ENCODE results near the gene SPINT3.

DNA sequence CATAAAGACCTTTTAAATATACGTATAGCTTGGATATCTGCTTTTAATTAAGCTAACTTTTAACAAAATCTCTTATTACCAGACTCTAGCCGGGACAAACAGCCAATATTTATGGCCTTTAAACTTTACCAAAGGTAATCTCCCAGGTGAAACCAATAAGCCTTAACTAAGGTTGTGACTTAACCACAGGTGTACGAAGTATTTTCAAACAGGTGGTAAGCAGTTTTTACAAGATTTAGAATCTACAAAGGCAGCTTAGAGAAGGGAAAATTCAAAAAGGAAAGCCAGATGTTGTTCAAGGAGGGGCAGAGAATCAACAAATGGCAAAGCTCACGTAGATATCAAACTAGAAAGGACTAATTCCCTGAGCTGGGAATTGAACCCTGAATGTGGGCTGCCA lies 30.0 kb downstream of the SPINT3 start:
- TF ChIP-seq, protein P1, sequence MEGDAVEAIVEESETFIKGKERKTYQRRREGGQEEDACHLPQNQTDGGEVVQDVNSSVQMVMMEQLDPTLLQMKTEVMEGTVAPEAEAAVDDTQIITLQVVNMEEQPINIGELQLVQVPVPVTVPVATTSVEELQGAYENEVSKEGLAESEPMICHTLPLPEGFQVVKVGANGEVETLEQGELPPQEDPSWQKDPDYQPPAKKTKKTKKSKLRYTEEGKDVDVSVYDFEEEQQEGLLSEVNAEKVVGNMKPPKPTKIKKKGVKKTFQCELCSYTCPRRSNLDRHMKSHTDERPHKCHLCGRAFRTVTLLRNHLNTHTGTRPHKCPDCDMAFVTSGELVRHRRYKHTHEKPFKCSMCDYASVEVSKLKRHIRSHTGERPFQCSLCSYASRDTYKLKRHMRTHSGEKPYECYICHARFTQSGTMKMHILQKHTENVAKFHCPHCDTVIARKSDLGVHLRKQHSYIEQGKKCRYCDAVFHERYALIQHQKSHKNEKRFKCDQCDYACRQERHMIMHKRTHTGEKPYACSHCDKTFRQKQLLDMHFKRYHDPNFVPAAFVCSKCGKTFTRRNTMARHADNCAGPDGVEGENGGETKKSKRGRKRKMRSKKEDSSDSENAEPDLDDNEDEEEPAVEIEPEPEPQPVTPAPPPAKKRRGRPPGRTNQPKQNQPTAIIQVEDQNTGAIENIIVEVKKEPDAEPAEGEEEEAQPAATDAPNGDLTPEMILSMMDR (tag by site-specific recombination; IDR thresholded peaks at IDR 0.05): no peak
- TF ChIP-seq, protein P2, sequence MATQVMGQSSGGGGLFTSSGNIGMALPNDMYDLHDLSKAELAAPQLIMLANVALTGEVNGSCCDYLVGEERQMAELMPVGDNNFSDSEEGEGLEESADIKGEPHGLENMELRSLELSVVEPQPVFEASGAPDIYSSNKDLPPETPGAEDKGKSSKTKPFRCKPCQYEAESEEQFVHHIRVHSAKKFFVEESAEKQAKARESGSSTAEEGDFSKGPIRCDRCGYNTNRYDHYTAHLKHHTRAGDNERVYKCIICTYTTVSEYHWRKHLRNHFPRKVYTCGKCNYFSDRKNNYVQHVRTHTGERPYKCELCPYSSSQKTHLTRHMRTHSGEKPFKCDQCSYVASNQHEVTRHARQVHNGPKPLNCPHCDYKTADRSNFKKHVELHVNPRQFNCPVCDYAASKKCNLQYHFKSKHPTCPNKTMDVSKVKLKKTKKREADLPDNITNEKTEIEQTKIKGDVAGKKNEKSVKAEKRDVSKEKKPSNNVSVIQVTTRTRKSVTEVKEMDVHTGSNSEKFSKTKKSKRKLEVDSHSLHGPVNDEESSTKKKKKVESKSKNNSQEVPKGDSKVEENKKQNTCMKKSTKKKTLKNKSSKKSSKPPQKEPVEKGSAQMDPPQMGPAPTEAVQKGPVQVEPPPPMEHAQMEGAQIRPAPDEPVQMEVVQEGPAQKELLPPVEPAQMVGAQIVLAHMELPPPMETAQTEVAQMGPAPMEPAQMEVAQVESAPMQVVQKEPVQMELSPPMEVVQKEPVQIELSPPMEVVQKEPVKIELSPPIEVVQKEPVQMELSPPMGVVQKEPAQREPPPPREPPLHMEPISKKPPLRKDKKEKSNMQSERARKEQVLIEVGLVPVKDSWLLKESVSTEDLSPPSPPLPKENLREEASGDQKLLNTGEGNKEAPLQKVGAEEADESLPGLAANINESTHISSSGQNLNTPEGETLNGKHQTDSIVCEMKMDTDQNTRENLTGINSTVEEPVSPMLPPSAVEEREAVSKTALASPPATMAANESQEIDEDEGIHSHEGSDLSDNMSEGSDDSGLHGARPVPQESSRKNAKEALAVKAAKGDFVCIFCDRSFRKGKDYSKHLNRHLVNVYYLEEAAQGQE (tag by site-specific recombination; IDR thresholded peaks at IDR 0.05): no peak
- TF ChIP-seq ZNF776 (tag by site-specific recombination; IDR thresholded peaks at IDR 0.05; ENCODE audit: borderline replicate concordance) (no peak), TRIM28 (IDR thresholded peaks at IDR 0.05; ENCODE audit: borderline replicate concordance, low read length) (no peak), WT1 (tag by site-specific recombination; IDR thresholded peaks at IDR 0.05) (no peak)
- TF ChIP-seq, protein P3, sequence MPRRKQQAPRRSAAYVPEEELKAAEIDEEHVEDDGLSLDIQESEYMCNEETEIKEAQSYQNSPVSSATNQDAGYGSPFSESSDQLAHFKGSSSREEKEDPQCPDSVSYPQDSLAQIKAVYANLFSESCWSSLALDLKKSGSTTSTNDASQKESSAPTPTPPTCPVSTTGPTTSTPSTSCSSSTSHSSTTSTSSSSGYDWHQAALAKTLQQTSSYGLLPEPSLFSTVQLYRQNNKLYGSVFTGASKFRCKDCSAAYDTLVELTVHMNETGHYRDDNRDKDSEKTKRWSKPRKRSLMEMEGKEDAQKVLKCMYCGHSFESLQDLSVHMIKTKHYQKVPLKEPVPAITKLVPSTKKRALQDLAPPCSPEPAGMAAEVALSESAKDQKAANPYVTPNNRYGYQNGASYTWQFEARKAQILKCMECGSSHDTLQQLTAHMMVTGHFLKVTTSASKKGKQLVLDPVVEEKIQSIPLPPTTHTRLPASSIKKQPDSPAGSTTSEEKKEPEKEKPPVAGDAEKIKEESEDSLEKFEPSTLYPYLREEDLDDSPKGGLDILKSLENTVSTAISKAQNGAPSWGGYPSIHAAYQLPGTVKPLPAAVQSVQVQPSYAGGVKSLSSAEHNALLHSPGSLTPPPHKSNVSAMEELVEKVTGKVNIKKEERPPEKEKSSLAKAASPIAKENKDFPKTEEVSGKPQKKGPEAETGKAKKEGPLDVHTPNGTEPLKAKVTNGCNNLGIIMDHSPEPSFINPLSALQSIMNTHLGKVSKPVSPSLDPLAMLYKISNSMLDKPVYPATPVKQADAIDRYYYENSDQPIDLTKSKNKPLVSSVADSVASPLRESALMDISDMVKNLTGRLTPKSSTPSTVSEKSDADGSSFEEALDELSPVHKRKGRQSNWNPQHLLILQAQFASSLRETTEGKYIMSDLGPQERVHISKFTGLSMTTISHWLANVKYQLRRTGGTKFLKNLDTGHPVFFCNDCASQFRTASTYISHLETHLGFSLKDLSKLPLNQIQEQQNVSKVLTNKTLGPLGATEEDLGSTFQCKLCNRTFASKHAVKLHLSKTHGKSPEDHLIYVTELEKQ (tag by site-specific recombination; IDR thresholded peaks at IDR 0.05; ENCODE audit: borderline replicate concordance): no peak
